ENCODE measurements around the gene LPIN2.

LPIN2 gene

GRCh38 chr18:3008541-3008940 is 4.4 kb downstream of the LPIN2 start:
- no peak for TF ChIP-seq CTCF (IDR thresholded peaks at IDR 0.05)

- TF ChIP-seq CTCF (IDR thresholded peaks at IDR 0.05) = no peak
Measured at GRCh38 chr18:3007491-3007890, 5.5 kb downstream of the LPIN2 start.

- no peak for TF ChIP-seq CTCF (IDR thresholded peaks at IDR 0.05)
Measured at GRCh38 chr18:3005462-3005861, 7.5 kb downstream of the LPIN2 start.

GRCh38 chr18:3002732-3003131 is 10.2 kb downstream of the LPIN2 start:
- no peak for TF ChIP-seq CTCF (IDR thresholded peaks at IDR 0.05)

- no peak for TF ChIP-seq CTCF (IDR thresholded peaks at IDR 0.05)
Measured at GRCh38 chr18:2998644-2999043, 14.3 kb downstream of the LPIN2 start.

- TF ChIP-seq CTCF (IDR thresholded peaks at IDR 0.05) = no peak
Measured at GRCh38 chr18:2997846-2998564, 14.9 kb downstream of the LPIN2 start.

- TF ChIP-seq CTCF (IDR thresholded peaks at IDR 0.05) = no peak
Measured at GRCh38 chr18:2997429-2997828, 15.5 kb downstream of the LPIN2 start.

Data from LNCAP (cell line).